ENCODE measurements around the gene ELMO1.
A peak's percentile ranks its signal among the peaks of the same experiment; 100 is the strongest.

The ELMO1 gene

DNA sequence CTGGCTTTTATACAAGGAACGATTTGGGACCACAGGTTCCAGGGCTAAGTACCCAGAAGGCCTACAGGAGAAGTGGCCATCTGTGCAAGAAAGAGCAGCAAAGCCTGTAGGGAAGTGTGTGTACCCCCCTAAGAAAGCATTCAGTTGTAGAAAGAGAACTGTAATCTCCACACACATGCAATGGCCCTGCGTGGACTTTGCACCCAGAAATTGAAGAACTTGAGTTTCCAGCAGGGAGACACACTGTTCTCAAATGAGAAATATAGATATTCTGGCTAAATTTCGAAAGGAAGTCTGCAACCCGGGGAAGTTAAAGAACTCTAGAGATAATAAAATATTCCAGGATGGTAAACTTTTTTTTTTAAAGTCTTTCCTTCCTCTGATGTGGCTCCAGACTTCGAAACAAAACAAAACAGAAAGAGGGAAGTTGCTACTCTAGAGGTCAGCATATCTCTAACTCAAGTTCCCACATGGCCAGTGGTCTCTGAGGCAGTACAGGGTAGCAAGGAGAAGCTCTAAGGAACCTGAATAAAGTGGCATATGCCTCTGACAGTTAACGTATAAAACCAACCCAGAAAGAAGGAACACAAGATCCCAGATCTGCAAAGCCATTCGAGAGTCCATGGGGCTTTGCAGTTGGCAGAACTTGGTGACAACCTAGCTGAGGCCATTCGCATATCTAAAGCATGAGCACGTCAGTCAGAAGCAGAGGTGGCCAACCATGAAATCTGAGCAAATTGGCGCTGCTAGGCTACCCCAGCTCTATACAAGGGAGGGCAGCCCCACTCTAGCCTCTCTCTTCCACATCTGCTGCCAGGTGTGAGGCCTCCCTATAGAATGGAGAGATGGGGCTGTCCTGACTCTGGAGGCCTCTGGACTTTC, 56.6 kb downstream of the ELMO1 start:
- no peak overlapping the region for H3K4me3 ChIP-seq (ENCODE audit: low read depth, low read length)
- TF ChIP-seq CTCF (IDR thresholded peaks at IDR 0.05), result no peak
- H2AFZ ChIP-seq, result peak overlapping the region; percentile 26
- H3K4me1 ChIP-seq, result peaks cover 16% of the 10 kb centered on the region
- no peaks in the 10 kb centered on the region for H3K79me2 ChIP-seq
- H3K9me3 ChIP-seq (ENCODE audit: control insufficient read depth, low read length), result no peaks in the 10 kb centered on the region
- H3K36me3 ChIP-seq (ENCODE audit: control insufficient read depth, insufficient read depth, low read length), result no peaks in the 10 kb centered on the region
- H3K4me2 ChIP-seq (ENCODE audit: low read length), result no peak overlapping the region
- no peak overlapping the region for H3K27ac ChIP-seq
- no peak overlapping the region for H3K9ac ChIP-seq
- H3K27me3 ChIP-seq (ENCODE audit: control insufficient read depth, insufficient read depth, low read length), result no peaks in the 10 kb centered on the region

DNA sequence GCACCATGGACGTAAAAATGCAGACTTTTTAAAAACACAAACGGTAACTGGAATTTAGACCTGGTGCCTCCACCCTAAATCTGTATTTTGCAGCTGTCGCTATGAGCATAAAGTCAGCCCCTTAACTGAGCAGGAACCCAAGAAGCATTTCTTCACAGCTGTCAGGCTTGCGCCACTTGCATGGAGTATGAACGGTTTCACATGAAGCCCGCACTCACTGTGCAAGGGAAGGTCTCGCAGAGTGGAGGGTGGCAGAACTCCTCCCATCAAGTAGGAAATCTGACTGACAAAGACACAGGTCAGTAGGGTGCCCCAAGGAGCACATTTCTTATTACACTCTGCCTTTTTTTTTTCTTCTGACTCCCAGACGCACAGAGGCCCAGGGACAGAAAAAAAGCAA, 58.5 kb downstream of the ELMO1 start:
- no peak for TF ChIP-seq CTCF (IDR thresholded peaks at IDR 0.05)
- peaks cover 16% of the 10 kb centered on the region for H3K4me1 ChIP-seq

GRCh38 chr7:37388811-37389210, 59.9 kb downstream of the ELMO1 start:
- H3K27ac ChIP-seq, result no peak overlapping the region
- no peak overlapping the region for H3K9ac ChIP-seq
- no peak overlapping the region for H3K4me3 ChIP-seq (ENCODE audit: low read depth, low read length)
- H3K4me1 ChIP-seq, result peaks cover 11% of the 10 kb centered on the region
- no peaks in the 10 kb centered on the region for H3K9me3 ChIP-seq (ENCODE audit: control insufficient read depth, low read length)
- H2AFZ ChIP-seq, result no peak overlapping the region
- TF ChIP-seq CTCF (IDR thresholded peaks at IDR 0.05), result no peak
- no peaks in the 10 kb centered on the region for H3K36me3 ChIP-seq (ENCODE audit: control insufficient read depth, insufficient read depth, low read length)
- no peaks in the 10 kb centered on the region for H3K27me3 ChIP-seq (ENCODE audit: control insufficient read depth, insufficient read depth, low read length)
- peaks cover 3% of the 10 kb centered on the region for H3K79me2 ChIP-seq
- H3K4me2 ChIP-seq (ENCODE audit: low read length), result no peak overlapping the region

More for the DNA sequence above, 58.5 kb downstream of the ELMO1 start:
- no peak overlapping the region for H3K4me3 ChIP-seq (ENCODE audit: low read depth, low read length)
- no peak overlapping the region for H3K4me2 ChIP-seq (ENCODE audit: low read length)
- H2AFZ ChIP-seq, result no peak overlapping the region
- peaks cover under 1% of the 10 kb centered on the region for H3K79me2 ChIP-seq
- H3K27me3 ChIP-seq (ENCODE audit: control insufficient read depth, insufficient read depth, low read length), result no peaks in the 10 kb centered on the region
- H3K27ac ChIP-seq, result no peak overlapping the region
- no peaks in the 10 kb centered on the region for H3K36me3 ChIP-seq (ENCODE audit: control insufficient read depth, insufficient read depth, low read length)
- H3K9me3 ChIP-seq (ENCODE audit: control insufficient read depth, low read length), result no peaks in the 10 kb centered on the region
- H3K9ac ChIP-seq, result no peak overlapping the region

- no peak overlapping the region for H3K4me3 ChIP-seq (ENCODE audit: low read depth, low read length)
- peaks cover 3% of the 10 kb centered on the region for H3K79me2 ChIP-seq
- H3K9me3 ChIP-seq (ENCODE audit: control insufficient read depth, low read length), result no peaks in the 10 kb centered on the region
- H3K36me3 ChIP-seq (ENCODE audit: control insufficient read depth, insufficient read depth, low read length), result no peaks in the 10 kb centered on the region
- TF ChIP-seq CTCF (IDR thresholded peaks at IDR 0.05), result no peak
- no peak overlapping the region for H2AFZ ChIP-seq
- no peak overlapping the region for H3K4me2 ChIP-seq (ENCODE audit: low read length)
- no peaks in the 10 kb centered on the region for H3K27me3 ChIP-seq (ENCODE audit: control insufficient read depth, insufficient read depth, low read length)
- H3K9ac ChIP-seq, result no peak overlapping the region
- H3K4me1 ChIP-seq, result peaks cover 5% of the 10 kb centered on the region
- H3K27ac ChIP-seq, result no peak overlapping the region
Observed at GRCh38 chr7:37385787-37386186, 62.9 kb downstream of the ELMO1 start.
